HEK293 (cell line): ENCODE measurements around the gene OGFRL1.

Experiments used
- CTCF ChIA-PET: fragments of 350-600 bp; formaldehyde crosslinking; extraction: SDS; loops from one replicate; lab custom pipeline; 2021; ENCODE audit warnings: antibody characterized with exemption; lab: Yijun Ruan, JAX
- POLR2A ChIA-PET: fragments of 300-600 bp; formaldehyde crosslinking; extraction: SDS; loops from one replicate; lab custom pipeline; 2020; ENCODE audit warnings: antibody characterized with exemption, inconsistent platforms; lab: Yijun Ruan, JAX
- H3K27ac ChIP-seq: fragments of 200-500 bp; sonication (Bioruptor generic); 2 replicates; pipeline ENCODE4 v1.5.1; 2014; ENCODE audit warnings: low read depth, low read length, control low read depth, inconsistent platforms; ENCODE audit errors: extremely low read depth
- H3K36me3 ChIP-seq, 2 experiments: fragments of 200-500 bp in 1 of 2; sonication (Bioruptor generic) in 1 of 2; 1 replicate in 1 of 2; 2 replicates in 1 of 2; pipeline ENCODE4 v1.5.1; 2014 to 2017; ENCODE audit warnings: inconsistent platforms in 2 of 2, low read length in 2 of 2; ENCODE audit not compliant: control insufficient read depth in 2 of 2, insufficient read depth in 1 of 2
- H3K4me1 ChIP-seq: fragments of 200-500 bp; sonication (Bioruptor generic); 2 replicates; pipeline ENCODE4 v1.5.1; 2014; ENCODE audit warnings: mild to moderate bottlenecking, low read length, inconsistent platforms; ENCODE audit not compliant: control insufficient read depth, insufficient read depth
- H3K4me3 ChIP-seq: 2 replicates; pipeline ENCODE4 v1.5.1; 2011; ENCODE audit warnings: low read depth, mild to moderate bottlenecking, control low read depth, low read length, moderate library complexity
- H3K9me3 ChIP-seq: fragments of 200-500 bp; sonication (Bioruptor generic); 2 replicates; pipeline ENCODE4 v1.5.1; 2014; ENCODE audit warnings: low read depth, low read length, inconsistent platforms; ENCODE audit not compliant: control insufficient read depth, insufficient read depth
- CTCF ChIP-seq: fragments of 450-650 bp; formaldehyde crosslinking; IDR thresholded peaks from 2 replicates; pipeline ENCODE4 v1.5.1; 2016; ENCODE audit warnings: missing biosample characterization, missing genetic modification characterization
- PATZ1 ChIP-seq: fragments of 450-650 bp; formaldehyde crosslinking; IDR thresholded peaks from 2 replicates; pipeline ENCODE4 v1.5.1; 2016; ENCODE audit warnings: missing biosample characterization, missing genetic modification characterization
- SCRT1 ChIP-seq: fragments of 450-650 bp; formaldehyde crosslinking; IDR thresholded peaks from 2 replicates; pipeline ENCODE4 v1.5.1; 2016; ENCODE audit warnings: missing biosample characterization, missing genetic modification characterization, borderline replicate concordance
- SP2 ChIP-seq: fragments of 450-650 bp; formaldehyde crosslinking; IDR thresholded peaks from 2 replicates; pipeline ENCODE4 v1.5.1; 2016; ENCODE audit warnings: missing biosample characterization, missing genetic modification characterization
- ZBTB17 ChIP-seq: fragments of 450-650 bp; formaldehyde crosslinking; IDR thresholded peaks from 2 replicates; pipeline ENCODE4 v1.5.1; 2016; ENCODE audit warnings: missing biosample characterization, missing genetic modification characterization
- ZNF23 ChIP-seq: fragments of 450-650 bp; formaldehyde crosslinking; IDR thresholded peaks from 2 replicates; pipeline ENCODE4 v1.5.1; 2016; ENCODE audit warnings: missing biosample characterization, missing genetic modification characterization, borderline replicate concordance
- ZNF335 ChIP-seq: fragments of 450-650 bp; formaldehyde crosslinking; conservative IDR thresholded peaks from 2 replicates; pipeline ENCODE4 v1.5.1; 2016; ENCODE audit warnings: missing biosample characterization, missing genetic modification characterization
- ZNF341 ChIP-seq: fragments of 450-650 bp; formaldehyde crosslinking; IDR thresholded peaks from 2 replicates; pipeline ENCODE4; 2016; ENCODE audit warnings: low read depth, missing biosample characterization, missing genetic modification characterization
- ZNF366 ChIP-seq: fragments of 450-650 bp; formaldehyde crosslinking; conservative IDR thresholded peaks from 2 replicates; pipeline ENCODE4 v1.5.1; 2016; ENCODE audit warnings: missing biosample characterization, missing genetic modification characterization
- ZNF707 ChIP-seq: fragments of 450-650 bp; formaldehyde crosslinking; IDR thresholded peaks from 2 replicates; pipeline ENCODE4 v1.5.1; 2016; ENCODE audit warnings: missing biosample characterization, missing genetic modification characterization
- TF ChIP-seq, protein P1 (sequence below): fragments of 450-650 bp; formaldehyde crosslinking; IDR thresholded peaks from 2 replicates; pipeline ENCODE4 v1.5.1; 2016; ENCODE audit warnings: missing biosample characterization, missing genetic modification characterization
- TF ChIP-seq, protein P2 (sequence below): fragments of 450-650 bp; formaldehyde crosslinking; IDR thresholded peaks from 2 replicates; pipeline ENCODE4 v1.5.1; 2016; ENCODE audit warnings: missing biosample characterization, missing genetic modification characterization
- TF ChIP-seq, protein P3 (sequence below): fragments of 450-650 bp; formaldehyde crosslinking; IDR thresholded peaks from 2 replicates; pipeline ENCODE4 v1.5.1; 2016; ENCODE audit warnings: missing biosample characterization, missing genetic modification characterization

The OGFRL1 gene

GRCh38 chr6:71289039-71289801 is 609 bp downstream of the OGFRL1 start (continued):
- TF ChIP-seq, protein P1, sequence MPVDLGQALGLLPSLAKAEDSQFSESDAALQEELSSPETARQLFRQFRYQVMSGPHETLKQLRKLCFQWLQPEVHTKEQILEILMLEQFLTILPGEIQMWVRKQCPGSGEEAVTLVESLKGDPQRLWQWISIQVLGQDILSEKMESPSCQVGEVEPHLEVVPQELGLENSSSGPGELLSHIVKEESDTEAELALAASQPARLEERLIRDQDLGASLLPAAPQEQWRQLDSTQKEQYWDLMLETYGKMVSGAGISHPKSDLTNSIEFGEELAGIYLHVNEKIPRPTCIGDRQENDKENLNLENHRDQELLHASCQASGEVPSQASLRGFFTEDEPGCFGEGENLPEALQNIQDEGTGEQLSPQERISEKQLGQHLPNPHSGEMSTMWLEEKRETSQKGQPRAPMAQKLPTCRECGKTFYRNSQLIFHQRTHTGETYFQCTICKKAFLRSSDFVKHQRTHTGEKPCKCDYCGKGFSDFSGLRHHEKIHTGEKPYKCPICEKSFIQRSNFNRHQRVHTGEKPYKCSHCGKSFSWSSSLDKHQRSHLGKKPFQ: no peak
- TF ChIP-seq, protein P2, sequence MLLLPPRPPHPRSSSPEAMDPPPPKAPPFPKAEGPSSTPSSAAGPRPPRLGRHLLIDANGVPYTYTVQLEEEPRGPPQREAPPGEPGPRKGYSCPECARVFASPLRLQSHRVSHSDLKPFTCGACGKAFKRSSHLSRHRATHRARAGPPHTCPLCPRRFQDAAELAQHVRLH: no peak
- TF ChIP-seq ZNF366 (tag by site-specific recombination) (no peak), CTCF (no peak), ZNF23 (tag by site-specific recombination) (no peak), ZNF341 (no peak), SP2 (tag by site-specific recombination) (peak; percentile 51), ZNF335 (tag by site-specific recombination) (peak; percentile 97), SCRT1 (tag by site-specific recombination) (peak; percentile 67; the same call in 1 of the 2 replicates), PATZ1 (tag by site-specific recombination) (no peak)
- TF ChIP-seq, protein P3, sequence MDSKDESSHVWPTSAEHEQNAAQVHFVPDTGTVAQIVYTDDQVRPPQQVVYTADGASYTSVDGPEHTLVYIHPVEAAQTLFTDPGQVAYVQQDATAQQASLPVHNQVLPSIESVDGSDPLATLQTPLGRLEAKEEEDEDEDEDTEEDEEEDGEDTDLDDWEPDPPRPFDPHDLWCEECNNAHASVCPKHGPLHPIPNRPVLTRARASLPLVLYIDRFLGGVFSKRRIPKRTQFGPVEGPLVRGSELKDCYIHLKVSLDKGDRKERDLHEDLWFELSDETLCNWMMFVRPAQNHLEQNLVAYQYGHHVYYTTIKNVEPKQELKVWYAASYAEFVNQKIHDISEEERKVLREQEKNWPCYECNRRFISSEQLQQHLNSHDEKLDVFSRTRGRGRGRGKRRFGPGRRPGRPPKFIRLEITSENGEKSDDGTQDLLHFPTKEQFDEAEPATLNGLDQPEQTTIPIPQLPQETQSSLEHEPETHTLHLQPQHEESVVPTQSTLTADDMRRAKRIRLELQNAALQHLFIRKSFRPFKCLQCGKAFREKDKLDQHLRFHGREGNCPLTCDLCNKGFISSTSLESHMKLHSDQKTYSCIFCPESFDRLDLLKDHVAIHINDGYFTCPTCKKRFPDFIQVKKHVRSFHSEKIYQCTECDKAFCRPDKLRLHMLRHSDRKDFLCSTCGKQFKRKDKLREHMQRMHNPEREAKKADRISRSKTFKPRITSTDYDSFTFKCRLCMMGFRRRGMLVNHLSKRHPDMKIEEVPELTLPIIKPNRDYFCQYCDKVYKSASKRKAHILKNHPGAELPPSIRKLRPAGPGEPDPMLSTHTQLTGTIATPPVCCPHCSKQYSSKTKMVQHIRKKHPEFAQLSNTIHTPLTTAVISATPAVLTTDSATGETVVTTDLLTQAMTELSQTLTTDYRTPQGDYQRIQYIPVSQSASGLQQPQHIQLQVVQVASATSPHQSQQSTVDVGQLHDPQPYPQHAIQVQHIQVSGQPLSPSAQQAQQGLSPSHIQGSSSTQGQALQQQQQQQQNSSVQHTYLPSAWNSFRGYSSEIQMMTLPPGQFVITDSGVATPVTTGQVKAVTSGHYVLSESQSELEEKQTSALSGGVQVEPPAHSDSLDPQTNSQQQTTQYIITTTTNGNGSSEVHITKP (tag by site-specific recombination): peak; percentile 88

DNA sequence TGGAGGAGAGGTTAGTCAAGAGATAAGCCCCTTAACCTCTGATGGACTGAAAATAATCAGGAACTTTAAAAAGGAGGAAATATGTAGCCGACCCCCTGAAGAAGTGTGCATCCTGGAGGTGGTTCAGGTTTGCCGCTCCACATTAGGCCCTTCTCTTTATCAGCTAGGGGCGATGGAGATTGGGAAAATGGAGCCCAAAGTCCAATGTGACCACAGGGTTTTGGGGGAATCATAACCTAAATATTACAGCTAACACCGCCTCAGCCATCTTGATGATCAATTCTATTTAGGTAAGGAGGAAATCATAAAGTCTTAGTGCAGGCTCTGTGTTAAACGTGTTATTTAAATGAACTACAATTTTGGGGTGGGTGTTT is 1.2 kb downstream of the OGFRL1 start:
- Histone ChIP-seq H3K9me3 (no peaks in the 10 kb centered on the region), H3K27ac (no peak overlapping the region), H3K36me3 (peaks cover 5 to 16% of the 10 kb centered on the region in 2 experiments), H3K4me3 (peak overlapping the region; percentile 82), H3K4me1 (peaks cover 18% of the 10 kb centered on the region)
- TF ChIP-seq ZBTB17 (tag by site-specific recombination) (0 out of 2 replicates have a peak, but pooled peaks have one; percentile 8), ZNF707 (tag by site-specific recombination) (no peak)
- CTCF ChIA-PET: interaction anchor here (0.7 to 1.5 kb wide), 4 partner anchors 18 to 496 kb away, joined by 3 to 4 read pairs (median 4); no protein-coding TSS in a partner anchor
- POLR2A ChIA-PET: interaction anchor here (0.6 to 2.4 kb wide), 4 partner anchors 11 to 922 kb away, joined by 3 to 29 read pairs (median 6); no protein-coding TSS in a partner anchor
